22Rv1 (cell line): ENCODE data around the gene ACR.
"Not testable (repeated sequence)": the region's sequence is repeated elsewhere in the genome, so short reads cannot be mapped to it uniquely, and the experiment has no call there.

Experiments
- H3K27ac ChIP-seq: fragments of 450-650 bp; 2 replicates; pipeline ENCODE4 v1.5.1; 2017
- ZFX ChIP-seq: fragments of 450-650 bp; IDR thresholded peaks from 2 replicates; pipeline ENCODE4 v1.6.1; 2017; ENCODE audit warnings: antibody characterized with exemption, borderline replicate concordance
- TF ChIP-seq, protein P1 (sequence below): fragments of 450-650 bp; IDR thresholded peaks from 2 replicates; pipeline ENCODE4 v1.5.1; 2017; ENCODE audit warnings: mild to moderate bottlenecking

The ACR gene

DNA sequence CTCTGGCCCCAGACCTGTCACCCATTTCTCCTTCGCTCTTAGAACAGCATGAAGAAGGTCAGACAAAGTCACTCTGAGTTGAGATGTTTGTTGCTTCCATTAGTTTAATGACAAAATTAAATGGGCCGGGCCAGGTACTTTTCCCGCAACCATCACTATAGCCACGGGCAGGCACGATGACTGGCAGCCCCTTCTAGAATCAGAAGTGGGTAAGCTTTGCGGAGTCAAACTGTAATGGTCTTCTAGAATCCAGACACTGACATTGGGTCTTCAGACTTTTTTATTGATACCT, 2.3 kb upstream of the ACR start:
- H3K27ac ChIP-seq = no peak overlapping the region
- TF ChIP-seq, protein P1, sequence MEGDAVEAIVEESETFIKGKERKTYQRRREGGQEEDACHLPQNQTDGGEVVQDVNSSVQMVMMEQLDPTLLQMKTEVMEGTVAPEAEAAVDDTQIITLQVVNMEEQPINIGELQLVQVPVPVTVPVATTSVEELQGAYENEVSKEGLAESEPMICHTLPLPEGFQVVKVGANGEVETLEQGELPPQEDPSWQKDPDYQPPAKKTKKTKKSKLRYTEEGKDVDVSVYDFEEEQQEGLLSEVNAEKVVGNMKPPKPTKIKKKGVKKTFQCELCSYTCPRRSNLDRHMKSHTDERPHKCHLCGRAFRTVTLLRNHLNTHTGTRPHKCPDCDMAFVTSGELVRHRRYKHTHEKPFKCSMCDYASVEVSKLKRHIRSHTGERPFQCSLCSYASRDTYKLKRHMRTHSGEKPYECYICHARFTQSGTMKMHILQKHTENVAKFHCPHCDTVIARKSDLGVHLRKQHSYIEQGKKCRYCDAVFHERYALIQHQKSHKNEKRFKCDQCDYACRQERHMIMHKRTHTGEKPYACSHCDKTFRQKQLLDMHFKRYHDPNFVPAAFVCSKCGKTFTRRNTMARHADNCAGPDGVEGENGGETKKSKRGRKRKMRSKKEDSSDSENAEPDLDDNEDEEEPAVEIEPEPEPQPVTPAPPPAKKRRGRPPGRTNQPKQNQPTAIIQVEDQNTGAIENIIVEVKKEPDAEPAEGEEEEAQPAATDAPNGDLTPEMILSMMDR = no peak
- TF ChIP-seq ZFX = no peak

DNA sequence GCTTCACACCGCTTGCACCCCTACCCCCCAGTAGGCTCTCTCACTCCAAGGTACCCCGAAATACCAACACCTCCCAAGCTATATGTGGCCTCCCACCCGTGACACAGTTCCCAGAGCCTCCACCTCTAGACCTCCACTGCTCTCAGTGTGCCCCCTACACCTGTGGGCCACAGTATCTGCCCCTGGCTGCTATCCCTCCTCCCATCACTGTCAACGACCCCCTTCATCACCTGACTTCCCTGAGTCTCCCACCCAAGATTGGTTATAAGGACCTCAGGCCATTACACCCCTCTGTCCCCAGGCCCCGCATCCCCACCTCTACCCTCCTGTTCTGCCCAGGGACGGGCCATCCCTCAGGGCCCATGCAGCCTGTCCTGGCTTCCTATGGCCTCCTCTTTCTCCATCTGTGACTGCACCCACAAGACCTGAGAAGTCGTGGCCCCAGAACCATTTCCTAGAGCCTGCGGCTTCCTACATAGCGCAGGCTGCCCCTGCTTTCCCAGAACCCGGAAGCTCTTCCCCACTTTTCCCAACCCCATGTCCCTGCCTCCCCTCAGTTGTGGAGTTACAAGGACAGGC, 734 bp downstream of the ACR start:
- H3K27ac ChIP-seq = no peak overlapping the region
- TF ChIP-seq, protein P1 = no peak

DNA sequence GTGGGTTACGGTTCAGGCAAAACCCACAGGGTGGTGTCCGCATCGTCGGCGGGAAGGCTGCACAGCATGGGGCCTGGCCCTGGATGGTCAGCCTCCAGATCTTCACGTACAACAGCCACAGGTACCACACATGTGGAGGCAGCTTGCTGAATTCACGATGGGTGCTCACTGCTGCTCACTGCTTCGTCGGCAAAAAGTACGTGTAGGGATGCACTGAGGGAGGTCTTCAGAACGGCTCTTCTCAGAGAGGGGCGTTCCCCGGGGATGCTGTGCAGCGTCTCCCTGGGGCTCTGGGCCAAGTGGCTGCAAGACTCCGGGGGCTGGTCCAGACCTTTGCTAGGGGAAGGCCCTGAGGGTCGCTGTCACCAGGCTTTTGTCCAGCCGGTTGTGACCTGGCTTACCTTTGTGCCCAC, 1.3 kb downstream of the ACR start:
- H3K27ac ChIP-seq = no peak overlapping the region
- TF ChIP-seq, protein P1 = no peak
- no peak for TF ChIP-seq ZFX

DNA sequence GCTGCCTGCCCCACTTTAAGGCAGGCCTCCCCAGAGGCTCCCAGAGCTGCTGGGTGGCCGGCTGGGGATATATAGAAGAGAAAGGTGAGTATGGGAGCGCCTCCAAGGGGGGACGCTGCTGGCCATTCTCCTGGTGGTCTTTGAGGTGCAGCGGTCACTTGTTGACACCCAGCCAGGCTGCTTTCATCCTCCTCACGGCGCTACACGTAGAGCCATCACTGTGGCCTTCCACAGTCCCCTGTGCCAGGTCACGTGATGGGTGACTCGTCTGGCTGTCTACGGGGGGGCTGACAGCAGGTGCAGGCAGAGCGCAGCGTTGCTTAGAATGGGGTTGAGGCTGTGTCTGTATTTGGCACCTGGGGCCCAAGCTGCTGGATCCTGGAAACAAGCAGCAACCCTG, 1.9 kb downstream of the ACR start:
- H3K27ac ChIP-seq = no peak overlapping the region
- TF ChIP-seq ZFX = no peak
- TF ChIP-seq, protein P1 = no peak

DNA sequence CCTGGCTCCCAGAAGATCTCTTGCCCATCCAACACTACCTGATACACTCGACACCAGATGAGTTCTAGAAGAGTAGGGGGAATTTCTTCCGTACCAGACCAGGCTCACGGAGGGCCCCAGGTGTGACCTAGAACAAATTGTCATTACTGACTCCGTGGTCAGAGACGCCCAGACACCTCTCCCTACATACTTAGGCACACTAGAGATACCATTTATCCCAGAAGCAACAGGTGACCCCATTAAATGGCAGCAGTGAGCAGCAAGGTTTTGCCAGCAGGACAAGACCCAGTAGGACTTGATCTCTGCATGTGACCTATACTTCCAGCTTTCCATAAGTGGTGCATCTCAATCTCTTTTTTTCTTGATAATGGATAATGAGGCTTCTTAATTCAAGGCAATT, 2.7 kb downstream of the ACR start:
- H3K27ac ChIP-seq = not testable (repeated sequence)

DNA sequence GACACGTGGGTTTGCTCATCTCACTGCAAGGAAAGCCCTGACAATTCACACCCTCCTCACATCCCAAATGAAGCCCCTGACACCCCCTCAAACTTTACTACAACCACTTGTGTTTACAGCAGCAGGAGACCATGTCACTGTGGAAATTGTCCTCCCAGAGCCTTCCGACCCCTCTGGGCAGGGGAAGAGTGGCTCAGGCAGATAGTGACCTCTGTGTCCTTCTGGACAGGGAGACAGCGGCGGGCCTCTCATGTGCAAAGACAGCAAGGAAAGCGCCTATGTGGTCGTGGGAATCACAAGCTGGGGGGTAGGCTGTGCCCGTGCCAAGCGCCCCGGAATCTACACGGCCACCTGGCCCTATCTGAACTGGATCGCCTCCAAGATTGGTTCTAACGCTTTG, 6.4 kb downstream of the ACR start:
- H3K27ac ChIP-seq = not testable (repeated sequence)

DNA sequence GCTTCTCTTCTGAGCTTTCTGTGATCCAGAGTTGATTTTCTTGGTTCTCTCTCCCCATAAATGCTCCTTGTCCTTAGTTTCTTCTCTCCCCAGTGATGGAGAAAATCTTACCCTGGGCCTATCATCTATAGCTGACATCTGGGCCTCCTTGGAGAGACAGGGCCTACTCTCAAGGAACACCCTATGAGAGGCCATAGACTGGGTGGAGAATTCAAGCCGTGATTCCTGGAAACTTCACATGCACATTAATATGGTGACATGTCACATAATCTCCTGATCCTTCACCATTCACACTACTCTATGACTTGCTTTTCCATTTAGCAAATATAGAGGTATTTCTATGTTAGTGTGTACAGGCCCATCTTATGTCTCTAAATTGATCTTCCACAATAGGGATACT, 9.5 kb downstream of the ACR start:
- H3K27ac ChIP-seq = not testable (repeated sequence)

DNA sequence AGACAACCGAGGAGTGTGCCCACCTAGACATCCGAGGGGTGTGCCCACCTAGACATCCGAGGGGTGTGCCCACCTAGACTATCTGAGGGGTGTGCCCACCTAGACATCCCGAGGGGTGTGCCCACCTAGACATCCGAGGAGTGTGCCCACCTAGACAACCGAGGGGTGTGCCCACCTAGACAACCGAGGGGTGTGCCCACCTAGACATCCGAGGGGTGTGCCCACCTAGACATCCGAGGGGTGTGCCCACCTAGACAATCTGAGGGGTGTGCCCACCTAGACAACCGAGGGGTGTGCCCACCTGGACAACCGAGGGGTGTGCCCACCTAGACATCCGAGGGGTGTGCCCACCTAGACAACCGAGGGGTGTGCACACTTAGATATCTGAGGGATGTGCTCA, 10.6 kb downstream of the ACR start:
- H3K27ac ChIP-seq = not testable (repeated sequence)

DNA sequence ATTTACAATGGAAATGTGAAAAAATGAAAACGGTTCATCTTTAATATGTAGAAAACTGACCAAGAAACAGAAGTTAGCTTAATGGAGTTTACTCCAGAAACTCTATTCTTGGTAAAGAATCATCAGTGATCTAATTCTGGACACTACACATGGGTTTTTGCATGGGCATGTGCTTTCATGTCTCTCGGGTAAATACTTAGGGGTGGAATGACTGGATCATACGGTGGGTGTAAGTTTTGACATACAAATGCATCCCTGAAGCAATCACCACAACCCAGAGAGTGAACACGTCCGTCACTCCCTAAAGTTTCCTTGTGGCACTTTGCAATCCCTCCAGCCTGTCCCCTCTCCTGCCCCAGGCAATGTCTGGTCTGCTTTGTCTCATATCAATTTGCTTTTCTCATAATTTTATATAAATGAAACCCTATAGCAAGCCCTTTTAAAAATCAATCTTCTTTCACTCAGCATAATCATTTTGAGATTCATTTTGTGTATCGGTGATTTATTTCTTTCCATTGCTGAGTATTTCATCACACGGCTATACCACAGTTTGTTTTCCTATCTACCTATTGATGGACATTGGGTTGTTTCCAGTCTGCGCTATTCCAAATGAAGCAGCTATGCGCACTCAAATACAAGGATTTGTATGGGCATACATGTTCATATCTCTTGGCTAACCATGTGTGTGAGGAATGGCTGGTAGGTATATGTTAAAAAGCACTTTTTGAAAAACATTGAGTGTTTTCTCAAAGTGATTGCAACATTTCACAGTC, 11.5 kb downstream of the ACR start:
- not testable (repeated sequence) for H3K27ac ChIP-seq

DNA sequence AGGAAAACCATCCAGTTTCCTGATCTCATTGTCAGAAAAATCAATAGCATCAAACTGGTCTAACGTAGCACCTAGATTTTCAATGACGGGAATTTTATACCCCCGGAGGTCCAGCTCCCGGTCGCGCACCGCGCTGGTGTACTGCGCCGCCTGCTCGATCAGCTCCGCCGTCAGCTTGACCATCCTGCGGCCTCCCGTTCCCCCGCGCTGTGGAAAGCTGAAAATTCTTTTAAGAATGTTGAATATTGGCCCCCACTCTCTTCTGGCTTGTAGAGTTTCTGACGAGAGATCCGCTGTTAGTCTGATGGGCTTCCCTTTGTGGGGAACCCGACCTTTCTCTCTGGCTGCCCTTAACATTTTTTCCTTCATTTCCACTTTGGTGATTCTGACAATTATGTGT, 17.2 kb downstream of the ACR start:
- H3K27ac ChIP-seq = not testable (repeated sequence)

DNA sequence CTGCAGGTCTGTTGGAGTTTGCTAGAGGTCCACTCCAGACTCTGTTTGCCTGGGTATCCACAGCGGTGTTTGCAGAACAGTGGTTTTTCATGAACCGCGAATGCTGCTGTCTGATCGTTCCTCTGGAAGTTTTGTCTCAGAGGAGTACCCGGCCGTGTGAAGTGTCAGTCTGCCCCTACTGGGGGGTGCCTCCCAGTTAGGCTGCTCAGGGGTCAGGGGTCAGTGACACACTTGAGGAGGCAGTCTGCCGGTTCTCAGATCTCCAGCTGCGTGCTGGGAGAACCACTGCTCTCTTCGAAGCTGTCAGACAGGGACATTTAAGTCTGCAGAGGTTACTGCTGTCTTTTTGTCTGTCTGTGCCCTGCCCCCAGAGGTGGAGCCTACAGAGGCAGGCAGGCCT, 18.4 kb downstream of the ACR start:
- H3K27ac ChIP-seq = peak overlapping the region; percentile 73; the same call in 1 of the 2 replicates
